HFFc6 (cell line): ENCODE data around the gene NQO2. TPM values are rescaled to one million over a fixed set of nuclear protein-coding genes. Genes with fewer than 3 reads are reported as not detected.

Source experiments
- DNase-seq: peaks from one replicate; pipeline ENCODE4 v3.0.0-alpha.2; 2018
- H3K27ac Mint-ChIP-seq: 2 replicates; pipeline ENCODE4 v1.8.0; 2020; ENCODE audit warnings: mild to moderate bottlenecking, mixed read lengths
- H3K27me3 Mint-ChIP-seq: 2 replicates; pipeline ENCODE4 v1.8.0; 2021; ENCODE audit warnings: mild to moderate bottlenecking, moderate library complexity, mixed read lengths; ENCODE audit not compliant: insufficient read depth
- H3K36me3 Mint-ChIP-seq: 2 replicates; pipeline ENCODE4 v1.8.0; 2021; ENCODE audit warnings: low read depth, mixed read lengths
- H3K4me1 Mint-ChIP-seq: 2 replicates; pipeline ENCODE4 v1.8.0; 2020; ENCODE audit warnings: low read depth, mixed read lengths
- H3K4me3 Mint-ChIP-seq: 2 replicates; pipeline ENCODE4 v1.8.0; 2020; ENCODE audit warnings: mild to moderate bottlenecking, moderate library complexity, mixed read lengths
- H3K9me3 Mint-ChIP-seq: 2 replicates; pipeline ENCODE4 v1.8.0; 2020; ENCODE audit warnings: mild to moderate bottlenecking, mixed read lengths
- CTCF ChIP-seq: fragments of 200-600 bp; sonication (generic); IDR thresholded peaks from 2 replicates; pipeline ENCODE4 v1.5.0; 2021; ENCODE audit warnings: antibody characterized with exemption, mild to moderate bottlenecking
- total RNA-seq, 6 experiments: library from RNA; stranded (reverse); fragmentation: NEBNext Ultra II Directional; extraction: Animal tissue kit (Norgen Biotek cat#: 25700); gene quantifications; 2 replicates in 1 of 6; 3 replicates in 5 of 6; pipeline ENCODE4 v1.2.3, GENCODE V29; 2021

Gene NQO2
- total RNA-seq, 6 experiments from 2014 or later = 28.9 to 48.6 (median 43.6) TPM

GRCh38 chr6:3013901-3014674 lies 14.4 kb downstream of the NQO2 start:
- H3K36me3 Mint-ChIP-seq = peaks cover 50% of the 10 kb centered on the region
- peaks cover 23% of the 10 kb centered on the region; the same call in 1 of the 2 replicates for H3K9me3 Mint-ChIP-seq
- no peak overlapping the region for H3K4me3 Mint-ChIP-seq
- DNase-seq = no peak
- peak overlapping the region; percentile 57; the same call in 1 of the 2 replicates for H3K27ac Mint-ChIP-seq
- H3K27me3 Mint-ChIP-seq = no peaks in the 10 kb centered on the region
- H3K4me1 Mint-ChIP-seq = peaks cover 21% of the 10 kb centered on the region
- no peak; the same call in 1 of the 2 replicates for TF ChIP-seq CTCF

- no peak for DNase-seq
- Mint-ChIP-seq H3K9me3 (peaks cover 23% of the 10 kb centered on the region; the same call in 1 of the 2 replicates), H3K4me1 (peaks cover 19% of the 10 kb centered on the region), H3K27me3 (no peaks in the 10 kb centered on the region), H3K36me3 (peaks cover 49% of the 10 kb centered on the region), H3K27ac (no peak overlapping the region), H3K4me3 (no peak overlapping the region)
- no peak for TF ChIP-seq CTCF
Observed at GRCh38 chr6:3014675-3015066, 15.0 kb downstream of the NQO2 start.

GRCh38 chr6:3015144-3015543 lies 15.4 kb downstream of the NQO2 start:
- DNase-seq = no peak
- Mint-ChIP-seq H3K4me3 (no peak overlapping the region), H3K36me3 (peaks cover 49% of the 10 kb centered on the region), H3K27ac (no peak overlapping the region), H3K4me1 (peaks cover 14% of the 10 kb centered on the region), H3K27me3 (no peaks in the 10 kb centered on the region), H3K9me3 (peaks cover 21% of the 10 kb centered on the region; the same call in 1 of the 2 replicates)
- no peak for TF ChIP-seq CTCF

- no peak overlapping the region for H3K4me3 Mint-ChIP-seq
- H3K27me3 Mint-ChIP-seq = no peaks in the 10 kb centered on the region
- H3K9me3 Mint-ChIP-seq = peaks cover 6% of the 10 kb centered on the region; the same call in 1 of the 2 replicates
- no peak overlapping the region for H3K27ac Mint-ChIP-seq
- peaks cover 11% of the 10 kb centered on the region for H3K4me1 Mint-ChIP-seq
- TF ChIP-seq CTCF = no peak
- H3K36me3 Mint-ChIP-seq = peaks cover 40% of the 10 kb centered on the region
- DNase-seq = no peak
Observed at GRCh38 chr6:3016473-3017280, 17.0 kb downstream of the NQO2 start.

- Mint-ChIP-seq H3K4me3 (no peak overlapping the region), H3K27ac (no peak overlapping the region), H3K36me3 (peaks cover 33% of the 10 kb centered on the region), H3K4me1 (peaks cover 11% of the 10 kb centered on the region), H3K9me3 (peaks cover under 1% of the 10 kb centered on the region; the same call in 1 of the 2 replicates), H3K27me3 (no peaks in the 10 kb centered on the region)
- TF ChIP-seq CTCF = no peak
- no peak for DNase-seq
Observed at GRCh38 chr6:3017304-3017703, 17.6 kb downstream of the NQO2 start.
